Activated T-helper 2 cell treated with anti-CD3 and anti-CD28 coated beads, Interferon-gamma antibody, Interleukin-2, Interleukin-4, amounts not matched to agents 10 μg/mL and 5 μg/mL and 100 μg/mL, durations not matched to agents 14 hours and 24 hours and 36 hours (primary cell): ENCODE results near the gene SLC29A3. TPM values are rescaled to one million over a fixed set of nuclear protein-coding genes. Genes with fewer than 3 reads are reported as not detected.

ENCODE experiments used
- DNase-seq: peaks from one replicate; pipeline ENCODE4 v3.0.0; 2021; ENCODE audit warnings: low spot score
- H3K27ac Mint-ChIP-seq: one replicate; pipeline ENCODE4 v1.8.0; 2021; ENCODE audit warnings: mixed read lengths
- H3K27me3 Mint-ChIP-seq: one replicate; pipeline ENCODE4 v1.8.0; 2021; ENCODE audit warnings: low read depth, mixed read lengths
- H3K36me3 Mint-ChIP-seq: one replicate; pipeline ENCODE4 v1.8.0; 2021; ENCODE audit warnings: low read depth, mixed read lengths
- H3K4me1 Mint-ChIP-seq: one replicate; pipeline ENCODE4 v1.8.0; 2021; ENCODE audit warnings: low read depth, mixed read lengths
- H3K4me3 Mint-ChIP-seq: one replicate; pipeline ENCODE4 v1.8.0; 2021; ENCODE audit warnings: low read depth, mild to moderate bottlenecking, moderate library complexity, mixed read lengths
- H3K9me3 Mint-ChIP-seq: one replicate; pipeline ENCODE4 v1.8.0; 2021; ENCODE audit warnings: mixed read lengths
- intact Hi-C: fragments of 100-400 bp; cut with micrococcal nuclease; formaldehyde crosslinking; loops from one replicate; pipeline ENCODE4 v1.15.1; 2023
- total RNA-seq: library from RNA; stranded (reverse); gene quantifications from 2 replicates; pipeline ENCODE4 v1.2.3, GENCODE V29; 2022

Gene SLC29A3
- total RNA-seq, 1 donor from 2014 or later: 7.2 TPM

DNA sequence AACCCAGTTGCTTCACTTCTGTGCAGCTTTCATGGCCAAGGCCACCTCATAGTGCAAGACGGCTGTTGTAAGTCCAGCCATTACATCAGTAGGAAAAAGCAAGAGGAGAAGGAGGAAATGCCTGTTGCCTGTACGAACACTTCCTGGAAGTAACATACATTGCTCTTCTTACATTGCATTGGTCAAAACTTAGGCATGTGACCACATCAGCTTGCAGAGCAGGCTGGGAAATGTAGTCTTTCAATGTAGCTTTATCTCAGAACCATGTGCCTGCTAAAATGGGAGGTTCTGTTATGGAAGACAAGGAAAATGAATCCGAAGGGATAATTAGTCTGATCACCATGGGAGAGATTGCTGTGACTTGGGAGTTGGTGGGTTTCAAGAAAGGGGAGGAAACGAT lies 4.3 kb downstream of the SLC29A3 start:
- peaks cover 23% of the 10 kb centered on the region for H3K36me3 Mint-ChIP-seq
- no peak overlapping the region for H3K4me3 Mint-ChIP-seq
- DNase-seq: no peak
- H3K4me1 Mint-ChIP-seq: peaks cover 20% of the 10 kb centered on the region
- intact Hi-C loops: no loop called here
- H3K9me3 Mint-ChIP-seq: no peaks in the 10 kb centered on the region
- no peaks in the 10 kb centered on the region for H3K27me3 Mint-ChIP-seq
- H3K27ac Mint-ChIP-seq: no peak overlapping the region

GRCh38 chr10:71324743-71325142 lies 5.7 kb downstream of the SLC29A3 start:
- no peak for DNase-seq
- Mint-ChIP-seq H3K9me3 (no peaks in the 10 kb centered on the region), H3K4me1 (peaks cover 12% of the 10 kb centered on the region), H3K36me3 (peaks cover 23% of the 10 kb centered on the region), H3K27ac (no peak overlapping the region), H3K4me3 (no peak overlapping the region), H3K27me3 (no peaks in the 10 kb centered on the region)
- intact Hi-C loops: no loop called here

- Mint-ChIP-seq H3K9me3 (no peaks in the 10 kb centered on the region), H3K27me3 (no peaks in the 10 kb centered on the region), H3K4me3 (no peak overlapping the region), H3K27ac (no peak overlapping the region), H3K36me3 (peaks cover 23% of the 10 kb centered on the region), H3K4me1 (peaks cover 8% of the 10 kb centered on the region)
- no peak for DNase-seq
- intact Hi-C loops: no loop called here
Measured at GRCh38 chr10:71325267-71325666, 6.2 kb downstream of the SLC29A3 start.

GRCh38 chr10:71326464-71326881 lies 7.4 kb downstream of the SLC29A3 start:
- Mint-ChIP-seq H3K27me3 (no peaks in the 10 kb centered on the region), H3K9me3 (no peaks in the 10 kb centered on the region), H3K36me3 (peaks cover 23% of the 10 kb centered on the region), H3K27ac (no peak overlapping the region), H3K4me3 (no peak overlapping the region), H3K4me1 (peaks cover 6% of the 10 kb centered on the region)
- intact Hi-C loops: no loop called here
- DNase-seq: no peak

DNA sequence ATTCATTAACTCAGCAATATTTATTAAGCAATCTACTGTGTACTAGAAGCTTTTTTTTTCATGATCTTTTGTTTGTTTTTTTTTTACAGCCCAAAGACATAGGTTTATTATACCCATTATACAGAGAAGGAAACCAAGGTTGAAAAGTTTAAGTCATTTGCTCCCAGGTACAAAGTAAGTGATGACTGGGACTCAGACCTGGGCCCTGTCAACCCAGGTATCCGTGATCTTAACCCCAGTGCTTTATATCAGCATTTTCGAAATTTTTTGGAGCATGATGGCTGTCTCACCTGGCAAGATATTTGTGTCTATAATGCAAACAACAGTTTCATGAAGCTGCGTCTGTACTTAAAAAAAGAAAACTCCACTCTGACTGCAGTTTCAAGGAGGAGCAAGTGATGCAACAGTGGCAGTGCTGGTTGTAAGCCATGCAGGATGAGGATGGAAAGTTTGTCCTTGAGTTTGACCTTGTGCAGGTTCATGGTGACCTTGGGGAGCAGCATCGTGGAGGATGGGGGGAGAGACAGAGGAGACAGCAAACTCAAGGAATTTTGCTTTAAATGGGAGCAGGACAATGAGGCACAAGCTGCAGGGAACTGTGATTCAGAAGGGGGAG lies 11.8 kb downstream of the SLC29A3 start:
- H3K4me1 Mint-ChIP-seq: no peaks in the 10 kb centered on the region
- no peaks in the 10 kb centered on the region for H3K27me3 Mint-ChIP-seq
- H3K4me3 Mint-ChIP-seq: no peak overlapping the region
- no peak for DNase-seq
- H3K27ac Mint-ChIP-seq: no peak overlapping the region
- H3K36me3 Mint-ChIP-seq: no peaks in the 10 kb centered on the region
- intact Hi-C loops: no loop called here
- H3K9me3 Mint-ChIP-seq: no peaks in the 10 kb centered on the region

- no peak overlapping the region for H3K4me3 Mint-ChIP-seq
Measured at GRCh38 chr10:71331736-71332135, 12.7 kb downstream of the SLC29A3 start.

GRCh38 chr10:71332466-71332865 lies 13.4 kb downstream of the SLC29A3 start:
- intact Hi-C loops: no loop called here
- Mint-ChIP-seq H3K4me3 (no peak overlapping the region), H3K9me3 (no peaks in the 10 kb centered on the region), H3K4me1 (no peaks in the 10 kb centered on the region), H3K27ac (no peak overlapping the region), H3K27me3 (no peaks in the 10 kb centered on the region), H3K36me3 (no peaks in the 10 kb centered on the region)
- no peak for DNase-seq

More at GRCh38 chr10:71331736-71332135, 12.7 kb downstream of the SLC29A3 start:
- intact Hi-C loops: no loop called here
- H3K9me3 Mint-ChIP-seq: no peaks in the 10 kb centered on the region
- no peak overlapping the region for H3K27ac Mint-ChIP-seq
- DNase-seq: no peak
- H3K27me3 Mint-ChIP-seq: no peaks in the 10 kb centered on the region
- H3K4me1 Mint-ChIP-seq: no peaks in the 10 kb centered on the region
- H3K36me3 Mint-ChIP-seq: no peaks in the 10 kb centered on the region

- H3K4me3 Mint-ChIP-seq: no peak overlapping the region
- H3K27ac Mint-ChIP-seq: no peak overlapping the region
- H3K9me3 Mint-ChIP-seq: no peaks in the 10 kb centered on the region
- H3K36me3 Mint-ChIP-seq: no peaks in the 10 kb centered on the region
- no peak for DNase-seq
- H3K27me3 Mint-ChIP-seq: no peaks in the 10 kb centered on the region
- no peaks in the 10 kb centered on the region for H3K4me1 Mint-ChIP-seq
- intact Hi-C loops: no loop called here
Measured at GRCh38 chr10:71333129-71333887, 14.2 kb downstream of the SLC29A3 start.

DNA sequence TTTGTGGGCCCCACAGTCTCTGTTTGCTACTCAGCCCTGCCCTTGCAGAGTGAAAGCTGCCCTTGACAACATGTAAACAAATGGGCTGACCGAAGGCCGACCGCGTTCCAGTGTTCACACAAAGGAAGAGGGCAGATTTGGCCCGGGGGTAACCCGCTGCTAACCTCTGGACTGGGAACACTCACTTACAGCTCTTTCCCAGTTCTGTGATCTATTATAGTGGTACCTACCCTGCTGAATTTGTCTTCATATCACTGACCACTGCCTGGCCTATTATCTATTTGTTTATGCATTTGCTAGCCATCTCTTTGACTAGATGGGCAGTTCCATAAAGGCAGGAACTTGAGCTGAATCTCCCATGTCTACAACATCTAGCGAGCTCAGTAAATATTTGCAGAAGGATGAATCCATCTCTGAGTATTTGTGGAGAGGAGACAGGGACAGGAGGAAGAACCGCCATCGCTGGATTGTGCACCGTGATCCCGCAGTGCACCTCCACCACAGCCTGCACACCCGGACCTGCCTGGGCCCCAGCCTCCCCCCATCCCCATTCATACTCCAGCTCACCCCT lies 15.2 kb downstream of the SLC29A3 start:
- Mint-ChIP-seq H3K36me3 (no peaks in the 10 kb centered on the region), H3K27ac (no peak overlapping the region), H3K4me1 (no peaks in the 10 kb centered on the region), H3K27me3 (no peaks in the 10 kb centered on the region), H3K9me3 (no peaks in the 10 kb centered on the region), H3K4me3 (no peak overlapping the region)
- intact Hi-C loops: no loop called here
- DNase-seq: no peak

DNA sequence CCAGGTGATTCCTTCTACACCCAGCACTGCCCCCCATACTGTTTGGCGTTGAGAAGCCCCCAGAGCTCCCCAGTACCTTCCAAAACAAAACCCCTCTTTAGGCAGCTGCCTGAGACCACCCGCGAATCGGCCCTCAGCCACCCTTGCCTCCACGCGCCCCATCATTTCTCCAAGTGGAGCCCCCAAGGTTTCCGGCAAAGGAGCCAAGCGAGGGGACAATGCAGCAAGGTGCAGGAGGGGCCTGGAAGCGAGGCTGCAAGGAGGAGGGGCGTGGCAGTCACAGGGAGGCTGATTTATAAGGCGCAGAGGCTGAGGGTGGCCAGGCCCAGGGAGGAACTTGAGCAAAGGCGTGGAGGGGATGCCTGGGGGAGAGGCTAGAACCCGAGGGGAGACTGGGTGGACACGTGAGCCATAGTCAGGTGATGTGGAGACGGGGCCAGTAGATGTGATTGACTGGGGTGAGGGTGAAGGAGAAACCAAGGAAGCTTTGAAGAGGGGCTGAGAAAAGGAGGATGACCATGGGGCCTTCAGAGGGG lies 16.2 kb downstream of the SLC29A3 start:
- no peaks in the 10 kb centered on the region for H3K9me3 Mint-ChIP-seq
- no peaks in the 10 kb centered on the region for H3K27me3 Mint-ChIP-seq
- no peaks in the 10 kb centered on the region for H3K4me1 Mint-ChIP-seq
- no peak overlapping the region for H3K4me3 Mint-ChIP-seq
- no peak overlapping the region for H3K27ac Mint-ChIP-seq
- H3K36me3 Mint-ChIP-seq: no peaks in the 10 kb centered on the region
- intact Hi-C loops: no loop called here
- DNase-seq: no peak

GRCh38 chr10:71336632-71337031 lies 17.6 kb downstream of the SLC29A3 start:
- Mint-ChIP-seq H3K27ac (no peak overlapping the region), H3K9me3 (no peaks in the 10 kb centered on the region), H3K27me3 (no peaks in the 10 kb centered on the region), H3K4me3 (no peak overlapping the region), H3K4me1 (no peaks in the 10 kb centered on the region), H3K36me3 (no peaks in the 10 kb centered on the region)
- no peak for DNase-seq
- intact Hi-C loops: no loop called here

DNA sequence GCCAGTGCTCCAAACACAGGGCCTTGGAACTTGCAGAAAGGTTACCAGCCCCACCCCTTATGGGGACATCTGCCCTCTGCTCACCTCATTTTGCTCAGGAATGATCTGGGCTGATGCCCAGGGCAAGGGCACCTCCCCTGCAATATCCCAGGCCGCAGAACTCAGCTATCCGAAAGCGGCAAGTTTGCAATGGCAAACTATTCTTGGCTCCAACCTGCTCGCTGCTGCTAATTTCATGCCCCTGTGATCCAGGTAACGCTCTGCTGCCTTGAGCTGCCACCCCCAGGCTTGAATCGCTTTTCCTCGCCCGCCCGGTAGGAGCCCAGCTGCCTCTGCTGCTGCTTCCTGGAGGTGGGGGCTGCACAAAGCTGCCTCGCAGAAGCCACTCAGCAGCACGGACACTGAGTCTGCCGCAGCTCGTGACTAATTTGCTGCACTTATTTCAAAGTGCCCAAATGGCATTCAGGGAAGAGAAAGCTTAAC lies 18.2 kb downstream of the SLC29A3 start:
- no peak for DNase-seq
- H3K27me3 Mint-ChIP-seq: no peaks in the 10 kb centered on the region
- no peak overlapping the region for H3K27ac Mint-ChIP-seq
- H3K9me3 Mint-ChIP-seq: no peaks in the 10 kb centered on the region
- H3K4me3 Mint-ChIP-seq: no peak overlapping the region
- no peaks in the 10 kb centered on the region for H3K4me1 Mint-ChIP-seq
- no peaks in the 10 kb centered on the region for H3K36me3 Mint-ChIP-seq
- intact Hi-C loops: no loop called here
